ENCODE results near the gene IL1R1.

- TF ChIP-seq CTCF (conservative IDR thresholded peaks at IDR 0.05 in 1 of 2, IDR thresholded peaks at IDR 0.05 in 1 of 2; ENCODE audit: low read depth in 1 of 2, low read length in 2 of 2) (no peak), EZH2 (IDR thresholded peaks at IDR 0.05; ENCODE audit: low read length, missing control alignments) (no peak)
These were observed 12.4 kb upstream of the IL1R1 start for GRCh38 chr2:102129951-102130646.

All from fibroblast of lung (primary cell).